K562 (cell line): ENCODE data around the gene EML3. TPM values are rescaled to one million over a fixed set of nuclear protein-coding genes. Genes with fewer than 3 reads are reported as not detected.

Experiments
- ARHGAP35 ChIP-seq: fragments of 450-650 bp; IDR thresholded peaks from 2 replicates; pipeline ENCODE4 v1.6.1; 2018; ENCODE audit not compliant: partially characterized antibody
- ARNT ChIP-seq, 2 experiments: fragments of 450-650 bp; IDR thresholded peaks; 2 replicates each; pipeline ENCODE4 v1.6.1; 2016; ENCODE audit warnings: mild to moderate bottlenecking in 1 of 2
- CBFA2T2 ChIP-seq: fragments of 450-650 bp; conservative IDR thresholded peaks from 2 replicates; pipeline ENCODE4 v1.6.1; 2017; ENCODE audit warnings: mild to moderate bottlenecking
- FOXA1 ChIP-seq: fragments of 450-650 bp; IDR thresholded peaks from 2 replicates; pipeline ENCODE4 v1.6.1; 2016; ENCODE audit warnings: mild to moderate bottlenecking, borderline replicate concordance
- HDAC3 ChIP-seq: fragments of 450-650 bp; IDR thresholded peaks from 2 replicates; pipeline ENCODE4 v1.6.1; 2018; ENCODE audit warnings: borderline replicate concordance, mild to moderate bottlenecking, moderate library complexity; ENCODE audit not compliant: partially characterized antibody
- NCOA2 ChIP-seq, 2 experiments: fragments of 450-650 bp; IDR thresholded peaks; 2 replicates each; pipeline ENCODE4 v1.6.1; 2018; ENCODE audit warnings: mild to moderate bottlenecking in 2 of 2, moderate library complexity in 1 of 2; ENCODE audit not compliant: partially characterized antibody in 2 of 2
- POLR2G ChIP-seq: fragments of 200-400 bp; formaldehyde crosslinking; IDR thresholded peaks from 2 replicates; pipeline ENCODE4 v1.6.1; 2017; ENCODE audit warnings: low read depth, mild to moderate bottlenecking, antibody characterized with exemption, low read length, moderate library complexity
- PPARD ChIP-seq: fragments of 250-450 bp; sonication (Bioruptor Pico); IDR thresholded peaks from 2 replicates; pipeline ENCODE4 v1.8.0; 2022; ENCODE audit warnings: inconsistent platforms, mild to moderate bottlenecking, moderate library complexity
- RAD51 ChIP-seq: fragments of 450-650 bp; IDR thresholded peaks from 2 replicates; pipeline ENCODE4 v1.7.1; 2016; ENCODE audit warnings: low read depth, mild to moderate bottlenecking, borderline replicate concordance
- SIRT6 ChIP-seq: IDR thresholded peaks from one replicate; pipeline ENCODE4 v1.6.1; 2012; ENCODE audit warnings: low read depth, mild to moderate bottlenecking, control low read depth, inconsistent platforms, low read length, moderate library complexity
- SMC3 ChIP-seq: conservative IDR thresholded peaks from 2 replicates; pipeline ENCODE4 v1.6.1; 2011; ENCODE audit warnings: low read depth, low read length, improper control_type of control experiment; ENCODE audit not compliant: insufficient read depth
- U2AF2 ChIP-seq: fragments of 200-400 bp; formaldehyde crosslinking; optimal IDR thresholded peaks from 2 replicates; pipeline ENCODE3; 2017; ENCODE audit warnings: low read depth, mild to moderate bottlenecking, low read length
- YBX1 ChIP-seq: fragments of 450-650 bp; IDR thresholded peaks from 2 replicates; pipeline ENCODE4 v1.7.1; 2016; ENCODE audit warnings: mild to moderate bottlenecking
- ZNF583 ChIP-seq: fragments of 250-450 bp; sonication (Bioruptor Pico); IDR thresholded peaks from 2 replicates; pipeline ENCODE4 v1.4.0; 2020
- ZNF717 ChIP-seq: fragments of 250-450 bp; sonication (Bioruptor Pico); IDR thresholded peaks from 2 replicates; pipeline ENCODE4 v1.5.0; 2021
- polyA plus RNA-seq, 8 experiments: library from polyadenylated mRNA; depleted of rRNA in 4 of 8; stranded (reverse) in 5 of 8; unstranded in 3 of 8; fragments of >200 nt; fragmentation: Nextera tagmentation in 2 of 8; fragmentation: Illumina TruSeq in 1 of 8; extraction: Ambion mirVana in 2 of 8; extraction: Trizol in 1 of 8; gene quantifications; 2 replicates each; pipeline versions ENCODE4 v1.2.1 to v1.2.3, GENCODE V29; 2011 to 2014; ENCODE audit warnings: inconsistent platforms in 1 of 8, missing spikeins in 1 of 8
- total RNA-seq, 7 experiments: library from RNA; depleted of rRNA in 6 of 7; stranded (reverse); fragments of >200 nt in 6 of 7; fragmentation: Illumina TruSeq in 2 of 7; extraction: Trizol in 2 of 7; gene quantifications; 2 replicates each; pipeline versions ENCODE4 v1.2.1 to v1.2.3, GENCODE V29; 2011 to 2021; ENCODE audit warnings: low replicate concordance in 1 of 7
- TF ChIP-seq, protein P1 (sequence below): fragments of 450-650 bp; conservative IDR thresholded peaks from 2 replicates; pipeline ENCODE4 v1.6.1; 2016; ENCODE audit warnings: missing genetic modification characterization, low read depth, mild to moderate bottlenecking, control low read depth, missing compliant biosample characterization
- TF ChIP-seq, protein P2 (sequence below): fragments of 450-650 bp; IDR thresholded peaks from 2 replicates; pipeline ENCODE4 v1.6.1; 2016; ENCODE audit warnings: borderline replicate concordance
- TF ChIP-seq, protein P3 (sequence below): fragments of 250-450 bp; sonication (Bioruptor Pico); IDR thresholded peaks from 2 replicates; pipeline ENCODE4 v1.8.0; 2021; ENCODE audit warnings: mild to moderate bottlenecking, moderate library complexity
- TF ChIP-seq, protein P4 (sequence below): IDR thresholded peaks from 3 replicates; pipeline ENCODE4 v1.6.1; 2011; ENCODE audit warnings: borderline replicate concordance, mild to moderate bottlenecking, moderate library complexity; ENCODE audit not compliant: insufficient read length; ENCODE audit errors: extremely low read depth
- TF ChIP-seq, protein P5 (sequence below): fragments of 450-650 bp; formaldehyde crosslinking; IDR thresholded peaks from 2 replicates; pipeline ENCODE4 v1.4.0; 2020; ENCODE audit warnings: mild to moderate bottlenecking, moderate library complexity

Gene EML3
- total and polyA plus RNA-seq, 9 of the 15 experiments (the other 6 are each of a cell fraction or from before 2014, with no cell fraction given): 0.32 to 90.5 (median 26.4) TPM

DNA sequence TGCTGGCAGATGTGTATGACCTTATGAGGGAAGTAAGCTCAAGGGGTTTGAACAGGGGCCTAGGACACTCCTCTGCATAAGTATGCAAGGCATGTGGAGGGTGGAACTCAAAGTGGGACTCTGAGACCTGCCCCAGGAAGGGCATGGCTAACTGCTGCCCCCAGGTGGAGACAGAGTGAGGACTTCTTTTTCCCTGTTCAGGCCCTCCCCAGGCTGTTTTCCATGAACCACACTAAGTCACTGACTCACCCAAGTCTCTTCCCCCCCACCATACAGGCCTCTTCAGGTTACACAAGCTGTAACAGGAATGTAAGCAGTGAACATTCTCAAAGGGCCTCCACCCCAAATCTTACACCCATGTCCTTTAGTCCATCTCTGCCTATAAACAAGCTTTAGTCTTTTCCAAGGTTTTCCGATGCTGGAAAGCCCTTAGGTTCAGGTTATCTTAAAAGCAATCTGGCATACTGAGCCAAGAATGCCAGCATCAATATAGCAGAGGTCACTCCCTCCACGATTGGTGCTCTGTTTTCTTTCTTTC, 51.9 kb downstream of the EML3 start (continued):
- TF ChIP-seq, protein P1, sequence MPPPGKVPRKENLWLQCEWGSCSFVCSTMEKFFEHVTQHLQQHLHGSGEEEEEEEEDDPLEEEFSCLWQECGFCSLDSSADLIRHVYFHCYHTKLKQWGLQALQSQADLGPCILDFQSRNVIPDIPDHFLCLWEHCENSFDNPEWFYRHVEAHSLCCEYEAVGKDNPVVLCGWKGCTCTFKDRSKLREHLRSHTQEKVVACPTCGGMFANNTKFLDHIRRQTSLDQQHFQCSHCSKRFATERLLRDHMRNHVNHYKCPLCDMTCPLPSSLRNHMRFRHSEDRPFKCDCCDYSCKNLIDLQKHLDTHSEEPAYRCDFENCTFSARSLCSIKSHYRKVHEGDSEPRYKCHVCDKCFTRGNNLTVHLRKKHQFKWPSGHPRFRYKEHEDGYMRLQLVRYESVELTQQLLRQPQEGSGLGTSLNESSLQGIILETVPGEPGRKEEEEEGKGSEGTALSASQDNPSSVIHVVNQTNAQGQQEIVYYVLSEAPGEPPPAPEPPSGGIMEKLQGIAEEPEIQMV: no peak
- TF ChIP-seq POLR2G (no peak), ZNF583 (no peak), PPARD (CRISPR knock-in tag) (no peak), U2AF2 (no peak), FOXA1 (no peak), CBFA2T2 (no peak), SMC3 (peak; percentile 88), NCOA2 (IDR thresholded peaks at IDR 0.05; ENCODE audit: partially characterized antibody in 2 of 2) (no peak), SIRT6 (no peak), YBX1 (no peak), HDAC3 (no peak), ARNT (IDR thresholded peaks at IDR 0.05) (no peak), ZNF717 (CRISPR knock-in tag) (no peak), RAD51 (no peak), ARHGAP35 (no peak)
- TF ChIP-seq, protein P2, sequence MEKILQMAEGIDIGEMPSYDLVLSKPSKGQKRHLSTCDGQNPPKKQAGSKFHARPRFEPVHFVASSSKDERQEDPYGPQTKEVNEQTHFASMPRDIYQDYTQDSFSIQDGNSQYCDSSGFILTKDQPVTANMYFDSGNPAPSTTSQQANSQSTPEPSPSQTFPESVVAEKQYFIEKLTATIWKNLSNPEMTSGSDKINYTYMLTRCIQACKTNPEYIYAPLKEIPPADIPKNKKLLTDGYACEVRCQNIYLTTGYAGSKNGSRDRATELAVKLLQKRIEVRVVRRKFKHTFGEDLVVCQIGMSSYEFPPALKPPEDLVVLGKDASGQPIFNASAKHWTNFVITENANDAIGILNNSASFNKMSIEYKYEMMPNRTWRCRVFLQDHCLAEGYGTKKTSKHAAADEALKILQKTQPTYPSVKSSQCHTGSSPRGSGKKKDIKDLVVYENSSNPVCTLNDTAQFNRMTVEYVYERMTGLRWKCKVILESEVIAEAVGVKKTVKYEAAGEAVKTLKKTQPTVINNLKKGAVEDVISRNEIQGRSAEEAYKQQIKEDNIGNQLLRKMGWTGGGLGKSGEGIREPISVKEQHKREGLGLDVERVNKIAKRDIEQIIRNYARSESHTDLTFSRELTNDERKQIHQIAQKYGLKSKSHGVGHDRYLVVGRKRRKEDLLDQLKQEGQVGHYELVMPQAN: no peak
- TF ChIP-seq, protein P3, sequence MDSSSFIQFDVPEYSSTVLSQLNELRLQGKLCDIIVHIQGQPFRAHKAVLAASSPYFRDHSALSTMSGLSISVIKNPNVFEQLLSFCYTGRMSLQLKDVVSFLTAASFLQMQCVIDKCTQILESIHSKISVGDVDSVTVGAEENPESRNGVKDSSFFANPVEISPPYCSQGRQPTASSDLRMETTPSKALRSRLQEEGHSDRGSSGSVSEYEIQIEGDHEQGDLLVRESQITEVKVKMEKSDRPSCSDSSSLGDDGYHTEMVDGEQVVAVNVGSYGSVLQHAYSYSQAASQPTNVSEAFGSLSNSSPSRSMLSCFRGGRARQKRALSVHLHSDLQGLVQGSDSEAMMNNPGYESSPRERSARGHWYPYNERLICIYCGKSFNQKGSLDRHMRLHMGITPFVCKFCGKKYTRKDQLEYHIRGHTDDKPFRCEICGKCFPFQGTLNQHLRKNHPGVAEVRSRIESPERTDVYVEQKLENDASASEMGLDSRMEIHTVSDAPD (CRISPR knock-in tag): no peak
- TF ChIP-seq, protein P4, sequence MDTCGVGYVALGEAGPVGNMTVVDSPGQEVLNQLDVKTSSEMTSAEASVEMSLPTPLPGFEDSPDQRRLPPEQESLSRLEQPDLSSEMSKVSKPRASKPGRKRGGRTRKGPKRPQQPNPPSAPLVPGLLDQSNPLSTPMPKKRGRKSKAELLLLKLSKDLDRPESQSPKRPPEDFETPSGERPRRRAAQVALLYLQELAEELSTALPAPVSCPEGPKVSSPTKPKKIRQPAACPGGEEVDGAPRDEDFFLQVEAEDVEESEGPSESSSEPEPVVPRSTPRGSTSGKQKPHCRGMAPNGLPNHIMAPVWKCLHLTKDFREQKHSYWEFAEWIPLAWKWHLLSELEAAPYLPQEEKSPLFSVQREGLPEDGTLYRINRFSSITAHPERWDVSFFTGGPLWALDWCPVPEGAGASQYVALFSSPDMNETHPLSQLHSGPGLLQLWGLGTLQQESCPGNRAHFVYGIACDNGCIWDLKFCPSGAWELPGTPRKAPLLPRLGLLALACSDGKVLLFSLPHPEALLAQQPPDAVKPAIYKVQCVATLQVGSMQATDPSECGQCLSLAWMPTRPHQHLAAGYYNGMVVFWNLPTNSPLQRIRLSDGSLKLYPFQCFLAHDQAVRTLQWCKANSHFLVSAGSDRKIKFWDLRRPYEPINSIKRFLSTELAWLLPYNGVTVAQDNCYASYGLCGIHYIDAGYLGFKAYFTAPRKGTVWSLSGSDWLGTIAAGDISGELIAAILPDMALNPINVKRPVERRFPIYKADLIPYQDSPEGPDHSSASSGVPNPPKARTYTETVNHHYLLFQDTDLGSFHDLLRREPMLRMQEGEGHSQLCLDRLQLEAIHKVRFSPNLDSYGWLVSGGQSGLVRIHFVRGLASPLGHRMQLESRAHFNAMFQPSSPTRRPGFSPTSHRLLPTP: no peak
- TF ChIP-seq, protein P5, sequence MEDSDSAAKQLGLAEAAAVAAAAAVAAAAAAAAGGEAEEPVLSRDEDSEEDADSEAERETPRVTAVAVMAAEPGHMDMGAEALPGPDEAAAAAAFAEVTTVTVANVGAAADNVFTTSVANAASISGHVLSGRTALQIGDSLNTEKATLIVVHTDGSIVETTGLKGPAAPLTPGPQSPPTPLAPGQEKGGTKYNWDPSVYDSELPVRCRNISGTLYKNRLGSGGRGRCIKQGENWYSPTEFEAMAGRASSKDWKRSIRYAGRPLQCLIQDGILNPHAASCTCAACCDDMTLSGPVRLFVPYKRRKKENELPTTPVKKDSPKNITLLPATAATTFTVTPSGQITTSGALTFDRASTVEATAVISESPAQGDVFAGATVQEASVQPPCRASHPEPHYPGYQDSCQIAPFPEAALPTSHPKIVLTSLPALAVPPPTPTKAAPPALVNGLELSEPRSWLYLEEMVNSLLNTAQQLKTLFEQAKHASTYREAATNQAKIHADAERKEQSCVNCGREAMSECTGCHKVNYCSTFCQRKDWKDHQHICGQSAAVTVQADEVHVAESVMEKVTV (CRISPR knock-in tag): peak; percentile 91
